Measurements from ENCODE around the gene CFAP251. TPM values are rescaled to one million over a fixed set of nuclear protein-coding genes. Genes with fewer than 3 reads are reported as not detected.

Gene CFAP251
- total RNA-seq, 1 experiment from 2014 or later = 2.6 TPM

DNA sequence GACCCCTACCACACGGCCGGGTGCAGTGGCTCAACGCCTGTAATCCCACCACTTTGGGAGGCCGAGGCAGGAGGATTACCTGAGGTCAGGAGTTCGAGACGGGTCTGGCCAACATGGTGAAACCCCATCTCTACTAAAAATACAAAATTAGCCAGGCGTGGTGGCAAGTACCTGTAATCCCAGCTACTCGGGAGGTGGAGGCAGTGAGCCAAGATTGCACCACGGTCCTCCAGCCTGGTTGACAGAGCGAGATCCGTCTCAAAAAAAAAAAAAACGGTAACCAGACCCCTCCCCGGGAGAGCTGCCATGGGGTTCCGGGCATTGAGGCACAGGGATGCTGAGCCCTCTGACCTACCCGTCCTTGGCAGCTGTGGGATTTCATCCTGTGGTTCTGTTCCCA is 125.1 kb downstream of the CFAP251 start:
- Histone ChIP-seq H3K4me2 (ENCODE audit: low read length) (no peak overlapping the region), H4K20me1 (ENCODE audit: insufficient read depth) (no peaks in the 10 kb centered on the region), H3K36me3 (ENCODE audit: control insufficient read depth in 1 of 2, insufficient read depth in 2 of 2, low read length in 2 of 2) (peaks cover 5 to 10% of the 10 kb centered on the region in 2 experiments; a peak in 3 of 4 replicates), H3K4me3 (replicated peaks in 1 of 2; ENCODE audit: low read depth in 1 of 2, low read length in 2 of 2) (no peak overlapping the region), H3K79me2 (ENCODE audit: insufficient read depth, low read length) (no peaks in the 10 kb centered on the region), H3K4me1 (ENCODE audit: control insufficient read depth in 1 of 2, insufficient read depth in 2 of 2, low read length in 2 of 2) (no peaks in the 10 kb centered on the region), H3K9ac (ENCODE audit: low read length) (no peak overlapping the region), H3K9me2 (ENCODE audit: insufficient read depth) (no peaks in the 10 kb centered on the region), H3K27ac (ENCODE audit: low read depth, low read length) (no peak overlapping the region), H3K9me3 (ENCODE audit: control insufficient read depth in 1 of 2, insufficient read depth in 1 of 2, low read depth in 1 of 2, low read length in 2 of 2) (no peaks in the 10 kb centered on the region), H2AFZ (ENCODE audit: low read depth, low read length, poor library complexity, severe bottlenecking) (no peak overlapping the region), H3K27me3 (ENCODE audit: insufficient read depth, low read length) (no peaks in the 10 kb centered on the region)
- no TSS peak for BruUV-seq (replicated peaks)
- CTCF ChIA-PET = no interaction called here
- RAD21 ChIA-PET (ENCODE audit: low non-redundant PET in 1 of 2, low total read pairs in 2 of 2, uncharacterized antibody in 2 of 2, unreplicated experiment in 2 of 2) = no interaction called here
- POLR2A ChIA-PET = no interaction called here
- no peak for ATAC-seq
- TF ChIP-seq SIN3A (IDR thresholded peaks at IDR 0.05; ENCODE audit: low read depth) = no peak
- TF ChIP-seq RAD21 (IDR thresholded peaks at IDR 0.05; ENCODE audit: low read depth) = no peak
- no peak for TF ChIP-seq EZH2 (IDR thresholded peaks at IDR 0.05)
- TF ChIP-seq, protein P1, sequence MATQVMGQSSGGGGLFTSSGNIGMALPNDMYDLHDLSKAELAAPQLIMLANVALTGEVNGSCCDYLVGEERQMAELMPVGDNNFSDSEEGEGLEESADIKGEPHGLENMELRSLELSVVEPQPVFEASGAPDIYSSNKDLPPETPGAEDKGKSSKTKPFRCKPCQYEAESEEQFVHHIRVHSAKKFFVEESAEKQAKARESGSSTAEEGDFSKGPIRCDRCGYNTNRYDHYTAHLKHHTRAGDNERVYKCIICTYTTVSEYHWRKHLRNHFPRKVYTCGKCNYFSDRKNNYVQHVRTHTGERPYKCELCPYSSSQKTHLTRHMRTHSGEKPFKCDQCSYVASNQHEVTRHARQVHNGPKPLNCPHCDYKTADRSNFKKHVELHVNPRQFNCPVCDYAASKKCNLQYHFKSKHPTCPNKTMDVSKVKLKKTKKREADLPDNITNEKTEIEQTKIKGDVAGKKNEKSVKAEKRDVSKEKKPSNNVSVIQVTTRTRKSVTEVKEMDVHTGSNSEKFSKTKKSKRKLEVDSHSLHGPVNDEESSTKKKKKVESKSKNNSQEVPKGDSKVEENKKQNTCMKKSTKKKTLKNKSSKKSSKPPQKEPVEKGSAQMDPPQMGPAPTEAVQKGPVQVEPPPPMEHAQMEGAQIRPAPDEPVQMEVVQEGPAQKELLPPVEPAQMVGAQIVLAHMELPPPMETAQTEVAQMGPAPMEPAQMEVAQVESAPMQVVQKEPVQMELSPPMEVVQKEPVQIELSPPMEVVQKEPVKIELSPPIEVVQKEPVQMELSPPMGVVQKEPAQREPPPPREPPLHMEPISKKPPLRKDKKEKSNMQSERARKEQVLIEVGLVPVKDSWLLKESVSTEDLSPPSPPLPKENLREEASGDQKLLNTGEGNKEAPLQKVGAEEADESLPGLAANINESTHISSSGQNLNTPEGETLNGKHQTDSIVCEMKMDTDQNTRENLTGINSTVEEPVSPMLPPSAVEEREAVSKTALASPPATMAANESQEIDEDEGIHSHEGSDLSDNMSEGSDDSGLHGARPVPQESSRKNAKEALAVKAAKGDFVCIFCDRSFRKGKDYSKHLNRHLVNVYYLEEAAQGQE (IDR thresholded peaks at IDR 0.05; ENCODE audit: low read depth) = no peak
- TF ChIP-seq, protein P2, sequence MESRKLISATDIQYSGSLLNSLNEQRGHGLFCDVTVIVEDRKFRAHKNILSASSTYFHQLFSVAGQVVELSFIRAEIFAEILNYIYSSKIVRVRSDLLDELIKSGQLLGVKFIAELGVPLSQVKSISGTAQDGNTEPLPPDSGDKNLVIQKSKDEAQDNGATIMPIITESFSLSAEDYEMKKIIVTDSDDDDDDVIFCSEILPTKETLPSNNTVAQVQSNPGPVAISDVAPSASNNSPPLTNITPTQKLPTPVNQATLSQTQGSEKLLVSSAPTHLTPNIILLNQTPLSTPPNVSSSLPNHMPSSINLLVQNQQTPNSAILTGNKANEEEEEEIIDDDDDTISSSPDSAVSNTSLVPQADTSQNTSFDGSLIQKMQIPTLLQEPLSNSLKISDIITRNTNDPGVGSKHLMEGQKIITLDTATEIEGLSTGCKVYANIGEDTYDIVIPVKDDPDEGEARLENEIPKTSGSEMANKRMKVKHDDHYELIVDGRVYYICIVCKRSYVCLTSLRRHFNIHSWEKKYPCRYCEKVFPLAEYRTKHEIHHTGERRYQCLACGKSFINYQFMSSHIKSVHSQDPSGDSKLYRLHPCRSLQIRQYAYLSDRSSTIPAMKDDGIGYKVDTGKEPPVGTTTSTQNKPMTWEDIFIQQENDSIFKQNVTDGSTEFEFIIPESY (IDR thresholded peaks at IDR 0.05; ENCODE audit: extremely low read depth, insufficient replicate concordance, low read length) = no peak
- no peak for TF ChIP-seq FOSL1 (IDR thresholded peaks at IDR 0.05; ENCODE audit: low read depth)
- no peak for TF ChIP-seq EGR1 (IDR thresholded peaks at IDR 0.05; ENCODE audit: low read depth)
- no peak for TF ChIP-seq EZH2phosphoT487 (IDR thresholded peaks at IDR 0.05; ENCODE audit: borderline replicate concordance)
- TF ChIP-seq SRF (IDR thresholded peaks at IDR 0.05; ENCODE audit: low read depth) = no peak
- no peak for TF ChIP-seq CBX3 (IDR thresholded peaks at IDR 0.05; ENCODE audit: low read depth)
- no peak for TF ChIP-seq ZFX (IDR thresholded peaks at IDR 0.05)
- TF ChIP-seq ELF1 (IDR thresholded peaks at IDR 0.05; ENCODE audit: borderline replicate concordance, low read depth) = no peak
- DNase-seq (ENCODE audit: low read depth, low spot score) = no peak
- intact Hi-C loops (cut with micrococcal nuclease) = no loop called here

All from HCT116 (cell line).